Effector CD8-positive, alpha-beta T cell (primary cell): ENCODE data around the gene KIFC1.

ENCODE experiments used
- DNase-seq: peaks from one replicate; lab custom pipeline; 2025; lab: John Stamatoyannopoulos, UW

Gene KIFC1

DNA sequence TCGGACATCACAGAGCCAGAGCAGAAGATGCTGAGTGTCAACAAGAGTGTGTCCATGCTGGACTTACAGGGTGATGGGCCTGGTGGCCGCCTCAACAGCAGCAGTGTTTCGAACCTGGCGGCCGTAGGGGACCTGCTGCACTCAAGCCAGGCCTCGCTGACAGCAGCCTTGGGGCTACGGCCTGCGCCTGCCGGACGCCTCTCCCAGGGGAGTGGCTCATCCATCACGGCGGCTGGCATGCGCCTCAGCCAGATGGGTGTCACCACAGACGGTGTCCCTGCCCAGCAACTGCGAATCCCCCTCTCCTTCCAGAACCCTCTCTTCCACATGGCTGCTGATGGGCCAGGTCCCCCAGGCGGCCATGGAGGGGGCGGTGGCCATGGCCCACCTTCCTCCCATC, 51.4 kb downstream of the KIFC1 start:
- DNase-seq = no peak

DNA sequence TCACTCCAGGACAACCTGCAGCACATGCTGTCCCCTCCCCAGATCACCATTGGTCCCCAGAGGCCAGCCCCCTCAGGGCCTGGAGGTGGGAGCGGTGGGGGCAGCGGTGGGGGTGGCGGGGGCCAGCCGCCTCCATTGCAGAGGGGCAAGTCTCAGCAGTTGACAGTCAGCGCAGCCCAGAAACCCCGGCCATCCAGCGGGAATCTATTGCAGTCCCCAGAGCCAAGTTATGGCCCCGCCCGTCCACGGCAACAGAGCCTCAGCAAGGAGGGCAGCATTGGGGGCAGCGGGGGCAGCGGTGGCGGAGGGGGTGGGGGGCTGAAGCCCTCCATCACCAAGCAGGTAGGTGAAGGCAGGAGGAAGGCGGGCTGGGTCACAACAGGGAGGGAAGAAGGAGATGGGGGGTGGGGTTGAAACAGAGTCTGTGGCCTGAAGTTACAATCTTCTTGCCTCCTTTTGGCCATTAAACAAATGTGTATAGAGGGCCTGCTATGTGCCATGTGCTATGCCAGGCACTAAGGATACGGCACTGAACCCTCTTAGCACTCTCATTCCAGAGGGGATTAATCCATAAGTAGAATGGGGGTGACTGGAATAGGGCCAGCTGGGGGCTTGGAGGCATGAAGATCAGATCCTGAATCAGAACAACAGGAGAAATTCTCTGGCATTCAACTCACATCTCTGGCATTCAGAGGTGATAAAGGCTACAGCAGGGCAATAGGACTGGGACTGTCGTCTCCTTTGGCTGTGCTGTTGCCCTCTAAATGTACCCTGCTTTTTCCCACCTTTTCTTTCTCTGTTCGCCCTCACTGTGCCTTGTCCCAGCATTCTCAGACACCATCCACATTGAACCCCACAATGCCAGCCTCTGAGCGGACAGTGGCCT, 52.2 kb downstream of the KIFC1 start:
- DNase-seq = no peak

DNA sequence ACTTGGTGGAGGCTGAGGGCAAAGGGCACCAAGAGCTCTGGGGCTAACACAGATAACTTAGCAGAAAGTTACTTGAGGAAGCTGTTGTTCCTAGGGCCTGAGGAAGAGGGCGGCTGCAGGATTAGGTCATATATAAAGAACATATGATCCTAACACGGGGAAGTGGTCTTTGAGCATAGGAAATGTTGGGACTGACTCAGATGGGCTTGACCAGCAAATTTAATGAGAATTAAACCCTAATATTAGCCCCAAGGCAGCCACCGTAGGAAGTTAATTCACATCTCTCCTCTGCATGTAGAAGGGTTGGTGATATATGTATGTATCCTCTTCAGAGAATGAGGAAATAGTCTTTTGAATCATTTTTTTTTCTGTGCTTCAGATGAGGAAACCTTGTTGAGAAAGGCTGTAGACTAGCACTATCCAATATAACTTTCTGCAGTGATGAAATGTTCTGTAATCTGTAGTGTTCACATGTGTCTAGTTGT, 53.5 kb downstream of the KIFC1 start:
- DNase-seq = no peak

DNA sequence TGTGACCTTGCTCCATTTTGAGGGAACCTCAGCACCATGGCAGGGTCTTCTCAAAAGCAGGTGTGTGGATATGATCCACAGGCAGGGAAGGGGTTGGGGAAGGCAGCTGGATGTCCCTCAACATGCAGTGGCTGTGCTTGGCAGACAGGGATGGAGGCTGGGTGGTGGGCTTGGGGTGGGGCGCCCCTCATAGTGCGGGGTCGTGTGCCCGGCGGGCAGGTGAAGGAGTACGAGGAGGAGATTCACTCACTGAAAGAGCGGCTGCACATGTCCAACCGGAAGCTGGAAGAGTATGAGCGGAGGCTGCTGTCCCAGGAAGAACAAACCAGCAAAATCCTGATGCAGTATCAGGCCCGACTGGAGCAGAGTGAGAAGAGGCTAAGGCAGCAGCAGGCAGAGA, 54.7 kb downstream of the KIFC1 start:
- no peak for DNase-seq

GRCh38 chr6:33450434-33450833, 58.8 kb downstream of the KIFC1 start:
- no peak for DNase-seq

DNA sequence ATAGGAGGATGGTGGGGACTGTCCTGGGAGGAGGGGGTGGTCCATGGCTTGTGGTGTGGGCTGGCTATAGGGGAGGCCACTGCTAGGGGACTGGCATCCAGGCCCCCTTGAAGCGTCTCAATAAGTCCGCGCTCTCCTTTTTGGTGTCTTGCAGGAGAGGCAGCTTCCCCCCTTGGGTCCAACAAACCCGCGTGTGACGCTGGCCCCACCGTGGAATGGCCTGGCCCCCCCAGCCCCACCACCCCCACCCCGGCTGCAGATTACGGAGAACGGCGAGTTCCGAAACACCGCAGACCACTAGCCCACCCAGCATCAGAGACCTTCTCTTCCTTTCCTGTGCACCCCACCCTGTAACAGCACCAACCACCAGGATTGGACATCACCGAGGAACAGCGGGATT, 60.0 kb downstream of the KIFC1 start:
- no peak for DNase-seq

DNA sequence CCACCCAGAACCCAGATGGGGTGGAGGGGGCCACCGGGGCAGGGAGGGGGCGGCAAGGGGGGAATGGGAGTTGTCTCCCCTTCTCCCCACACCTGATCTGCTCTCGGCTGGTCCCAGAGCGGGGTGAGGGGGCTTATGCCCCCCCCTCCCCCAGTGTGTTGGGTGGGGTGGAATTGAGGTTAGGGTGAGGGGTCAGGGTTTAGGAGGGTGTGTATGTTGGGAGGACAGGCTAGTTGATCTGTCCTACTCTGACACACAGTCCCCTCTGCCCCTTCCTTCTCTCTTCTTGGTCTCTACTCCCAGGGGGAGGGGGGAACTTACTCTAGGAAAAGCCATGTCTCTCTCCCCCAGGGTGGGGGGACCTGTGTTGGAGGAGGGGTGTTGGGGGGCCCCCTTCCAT, 60.9 kb downstream of the KIFC1 start:
- DNase-seq = no peak

- DNase-seq = no peak
Measured at GRCh38 chr6:33453393-33454008, 61.9 kb downstream of the KIFC1 start.

- DNase-seq = peak; percentile 89
Measured at GRCh38 chr6:33454009-33454946, 62.7 kb downstream of the KIFC1 start, which contains the start of gene ZBTB9. Gene ZBTB9 (plus strand): TSS chr6:33454576. CDS start chr6:33455101, 525 bp downstream.

DNA sequence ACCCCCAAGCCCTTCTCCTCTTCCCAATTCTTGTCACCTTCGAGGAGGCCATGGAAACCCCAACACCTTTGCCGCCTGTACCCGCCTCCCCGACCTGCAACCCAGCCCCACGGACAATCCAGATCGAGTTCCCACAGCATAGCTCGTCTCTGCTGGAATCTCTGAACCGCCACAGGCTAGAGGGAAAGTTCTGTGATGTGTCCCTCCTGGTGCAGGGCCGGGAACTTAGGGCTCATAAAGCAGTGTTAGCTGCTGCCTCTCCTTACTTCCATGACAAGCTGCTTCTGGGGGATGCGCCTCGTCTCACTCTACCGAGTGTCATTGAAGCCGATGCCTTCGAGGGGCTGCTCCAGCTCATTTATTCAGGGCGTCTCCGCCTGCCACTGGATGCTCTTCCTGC, 63.4 kb downstream of the KIFC1 start:
- no peak for DNase-seq

GRCh38 chr6:33456156-33456555, 64.5 kb downstream of the KIFC1 start:
- no peak for DNase-seq

- no peak for DNase-seq
Measured at GRCh38 chr6:33458676-33459075, 67.1 kb downstream of the KIFC1 start.

DNA sequence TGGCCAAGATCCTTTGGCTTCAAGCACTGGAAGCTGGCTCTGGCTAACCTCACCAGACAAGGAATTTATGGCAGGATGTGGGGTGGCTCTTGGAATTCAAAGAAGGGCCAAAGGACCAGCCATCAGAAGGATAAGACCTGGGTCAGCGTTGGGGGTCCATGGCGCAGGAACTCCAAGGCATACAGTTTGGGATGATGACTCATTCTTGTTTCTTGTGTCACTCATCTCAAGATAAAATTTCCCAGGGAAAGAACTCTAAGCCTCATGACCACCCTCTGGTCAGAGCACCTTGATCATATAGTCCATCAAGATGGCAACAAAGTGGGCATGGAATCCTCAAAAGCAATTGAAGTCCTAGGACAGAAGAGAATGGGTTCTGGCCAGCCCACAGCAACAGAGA, 67.6 kb downstream of the KIFC1 start:
- no peak for DNase-seq
